Measurements from ENCODE around the gene DNTT. TPM values are rescaled to one million over a fixed set of nuclear protein-coding genes. Genes with fewer than 3 reads are reported as not detected.

Gene DNTT
- total and polyA plus RNA-seq, 2 experiments from 2014 or later, result not detected

DNA sequence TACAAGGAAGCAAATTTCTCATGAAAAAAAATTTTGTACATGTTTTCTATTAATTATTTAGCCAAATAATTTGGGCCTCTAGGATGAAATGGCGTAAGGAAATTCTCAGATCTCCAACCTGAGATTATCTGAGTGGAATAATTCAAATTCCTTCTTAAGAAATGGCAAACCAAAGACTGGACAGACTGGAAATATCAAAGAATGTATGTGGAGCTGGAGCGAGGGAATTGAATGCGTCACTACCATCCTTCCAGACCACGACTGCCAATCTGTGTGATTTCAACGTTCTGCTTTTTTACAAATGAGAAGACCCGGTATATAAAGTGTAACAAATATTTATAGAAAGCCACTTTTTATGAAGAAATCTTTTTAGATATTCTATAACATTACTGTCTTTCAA lies 20.5 kb upstream of the DNTT start:
- Histone ChIP-seq H3K27ac (no peak overlapping the region), H3K4me2 (ENCODE audit: unreplicated experiment) (no peak overlapping the region), H3K4me1 (ENCODE audit: insufficient read depth) (no peaks in the 10 kb centered on the region), H3K27me3 (replicated peaks; ENCODE audit: insufficient read depth) (no peaks in the 10 kb centered on the region; the same call in 1 of the 2 replicates), H2AFZ (no peak overlapping the region), H3F3A (ENCODE audit: insufficient read depth) (no peaks in the 10 kb centered on the region), H4K20me1 (ENCODE audit: insufficient read depth) (no peaks in the 10 kb centered on the region), H3K36me3 (ENCODE audit: low read depth) (no peaks in the 10 kb centered on the region), H3K79me2 (ENCODE audit: insufficient read depth) (no peaks in the 10 kb centered on the region), H3K4me3 (no peak overlapping the region), H3K9ac (no peak overlapping the region), H3K9me2 (ENCODE audit: insufficient read depth) (no peaks in the 10 kb centered on the region), H3K9me3 (ENCODE audit: low read depth) (no peaks in the 10 kb centered on the region)
- TF ChIP-seq EZH2phosphoT487 (IDR thresholded peaks at IDR 0.05; ENCODE audit: insufficient read depth, low read depth) (no peak), EZH2 (IDR thresholded peaks at IDR 0.05; ENCODE audit: insufficient read depth, poor library complexity, severe bottlenecking) (no peak)
- in situ Hi-C loops (cut with MboI), result loop anchor here (25.0 kb wide), 1 partner anchor 271 kb away; no protein-coding TSS in a partner anchor
- 50 to 52% methylated on average over 6 of the region's 6 CpGs for WGBS, 2 experiments (ENCODE audit: low coverage in 1 of 2, low lambda C conversion rate in 2 of 2, missing lambda C conversion rate in 2 of 2)
- DNase-seq, result no peak

DNA sequence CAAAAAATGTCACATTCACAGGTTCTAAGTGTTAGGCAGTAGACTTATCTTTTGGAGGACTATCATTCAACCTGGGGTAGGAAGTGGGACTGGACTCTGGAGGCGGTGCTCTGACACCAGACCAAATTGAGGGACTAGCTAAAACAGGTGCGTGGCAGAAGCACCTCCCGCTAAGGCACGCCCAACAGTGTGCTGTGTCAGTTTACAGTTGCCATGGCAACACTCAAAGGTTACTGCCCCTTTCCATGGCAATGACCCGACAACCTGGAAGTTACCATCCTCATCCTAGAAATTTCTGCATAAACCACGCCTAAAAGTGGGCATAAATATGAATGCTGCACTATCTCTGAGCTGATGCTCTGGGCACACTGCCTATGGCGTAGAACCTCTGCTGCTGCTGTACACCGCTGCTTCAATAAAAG lies 18.9 kb upstream of the DNTT start:
- no peak overlapping the region for H3K9ac ChIP-seq
- H3K79me2 ChIP-seq (ENCODE audit: insufficient read depth), result no peaks in the 10 kb centered on the region
- no peaks in the 10 kb centered on the region for H3F3A ChIP-seq (ENCODE audit: insufficient read depth)
- H3K4me2 ChIP-seq (ENCODE audit: unreplicated experiment), result no peak overlapping the region
- in situ Hi-C loops (cut with MboI), result loop anchor here (25.0 kb wide), 1 partner anchor 273 kb away; no protein-coding TSS in a partner anchor
- no peak overlapping the region for H3K27ac ChIP-seq
- TF ChIP-seq EZH2 (IDR thresholded peaks at IDR 0.05; ENCODE audit: insufficient read depth, poor library complexity, severe bottlenecking) (no peak), EZH2phosphoT487 (IDR thresholded peaks at IDR 0.05; ENCODE audit: insufficient read depth, low read depth) (no peak)
- no peaks in the 10 kb centered on the region for H4K20me1 ChIP-seq (ENCODE audit: insufficient read depth)
- no peaks in the 10 kb centered on the region for H3K36me3 ChIP-seq (ENCODE audit: low read depth)
- no peaks in the 10 kb centered on the region for H3K4me1 ChIP-seq (ENCODE audit: insufficient read depth)
- H3K4me3 ChIP-seq, result no peak overlapping the region
- 55% methylated on average over 8 of the region's 8 CpGs for WGBS, 2 experiments (ENCODE audit: low coverage in 1 of 2, low lambda C conversion rate in 2 of 2, missing lambda C conversion rate in 2 of 2)
- DNase-seq, result no peak
- H2AFZ ChIP-seq, result no peak overlapping the region
- H3K9me2 ChIP-seq (ENCODE audit: insufficient read depth), result no peaks in the 10 kb centered on the region
- H3K9me3 ChIP-seq (ENCODE audit: low read depth), result no peaks in the 10 kb centered on the region
- H3K27me3 ChIP-seq (replicated peaks; ENCODE audit: insufficient read depth), result no peaks in the 10 kb centered on the region; the same call in 1 of the 2 replicates

DNA sequence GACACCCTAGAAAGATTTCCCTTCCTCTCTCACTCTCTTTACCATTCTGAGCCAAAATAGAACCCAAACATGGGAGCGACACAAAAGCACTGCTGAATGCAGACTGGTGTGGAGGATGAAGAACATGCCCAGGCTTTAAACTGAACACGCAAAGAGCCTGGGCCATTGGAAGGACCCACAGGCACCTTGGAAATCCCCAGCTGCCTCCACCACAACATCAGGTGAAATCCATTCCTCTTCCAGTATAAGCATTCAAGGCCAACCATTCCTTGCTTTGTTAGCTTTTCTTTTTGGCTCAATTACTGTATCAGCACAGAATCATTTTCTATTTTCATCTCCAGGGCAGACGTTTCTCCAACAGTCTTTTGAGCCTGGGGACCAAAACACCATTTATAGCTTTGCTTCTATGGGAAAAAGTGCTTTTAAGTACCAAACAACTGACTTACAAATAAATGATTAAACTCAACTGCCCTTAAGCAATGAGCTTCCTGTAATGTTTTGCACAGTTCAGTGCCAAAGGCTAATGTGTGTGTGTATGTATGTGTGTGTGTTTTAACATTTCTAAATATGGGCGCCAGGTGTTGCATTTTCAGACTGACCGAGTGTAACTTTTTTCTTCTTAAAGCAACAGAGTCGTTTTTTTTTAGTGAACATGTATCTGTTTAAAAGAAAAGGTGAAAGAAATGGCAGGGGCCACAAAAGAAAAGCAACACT lies 16.7 kb upstream of the DNTT start:
- Histone ChIP-seq H3K9ac (no peak overlapping the region), H3K27me3 (replicated peaks; ENCODE audit: insufficient read depth) (no peaks in the 10 kb centered on the region; the same call in 1 of the 2 replicates), H3K27ac (no peak overlapping the region), H3F3A (ENCODE audit: insufficient read depth) (no peaks in the 10 kb centered on the region), H4K20me1 (ENCODE audit: insufficient read depth) (no peaks in the 10 kb centered on the region), H3K4me1 (ENCODE audit: insufficient read depth) (no peaks in the 10 kb centered on the region), H3K9me2 (ENCODE audit: insufficient read depth) (no peaks in the 10 kb centered on the region), H3K4me3 (no peak overlapping the region), H3K9me3 (ENCODE audit: low read depth) (no peaks in the 10 kb centered on the region), H2AFZ (no peak overlapping the region), H3K79me2 (ENCODE audit: insufficient read depth) (no peaks in the 10 kb centered on the region), H3K36me3 (ENCODE audit: low read depth) (no peaks in the 10 kb centered on the region), H3K4me2 (ENCODE audit: unreplicated experiment) (no peak overlapping the region)
- 11 to 24% methylated on average over 6 of the region's 6 CpGs for WGBS, 2 experiments (ENCODE audit: low coverage in 1 of 2, low lambda C conversion rate in 2 of 2, missing lambda C conversion rate in 2 of 2)
- no peak for DNase-seq
- in situ Hi-C loops (cut with MboI), result loop anchor here (25.0 kb wide), 1 partner anchor 275 kb away; no protein-coding TSS in a partner anchor
- no peak for TF ChIP-seq EZH2phosphoT487 (IDR thresholded peaks at IDR 0.05; ENCODE audit: insufficient read depth, low read depth)
- no peak for TF ChIP-seq EZH2 (IDR thresholded peaks at IDR 0.05; ENCODE audit: insufficient read depth, poor library complexity, severe bottlenecking)

DNA sequence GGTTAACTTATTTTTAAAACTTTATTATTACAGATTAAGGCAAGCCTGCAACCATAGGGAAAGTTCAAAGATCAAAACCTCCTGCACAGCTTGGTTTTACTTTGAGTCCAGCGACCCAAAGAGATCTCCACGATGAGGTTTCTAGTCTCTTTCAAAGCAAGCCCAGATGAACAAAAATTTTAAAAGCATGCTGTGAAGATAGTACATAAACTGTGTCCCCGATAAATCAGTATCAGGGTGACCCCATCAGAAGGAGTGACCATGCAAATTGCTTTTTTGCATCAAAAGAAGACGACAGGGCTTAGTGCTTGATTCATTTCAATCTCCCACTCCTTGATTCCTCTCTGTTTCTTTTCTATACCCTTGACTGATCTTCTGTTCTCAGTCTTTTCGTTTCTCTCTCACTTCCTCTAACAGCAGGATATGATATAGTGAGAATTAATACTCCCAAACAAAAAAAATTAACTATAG lies 16.0 kb upstream of the DNTT start:
- H3K27ac ChIP-seq, result no peak overlapping the region
- H4K20me1 ChIP-seq (ENCODE audit: insufficient read depth), result no peaks in the 10 kb centered on the region
- no peak for TF ChIP-seq EZH2 (IDR thresholded peaks at IDR 0.05; ENCODE audit: insufficient read depth, poor library complexity, severe bottlenecking)
- TF ChIP-seq EZH2phosphoT487 (IDR thresholded peaks at IDR 0.05; ENCODE audit: insufficient read depth, low read depth), result no peak
- no peak for DNase-seq
- no peak overlapping the region for H3K4me3 ChIP-seq
- in situ Hi-C loops (cut with MboI), result loop anchor here (25.0 kb wide), 1 partner anchor 276 kb away; no protein-coding TSS in a partner anchor
- no peak overlapping the region for H2AFZ ChIP-seq
- 22 to 30% methylated on average over 5 of the region's 5 CpGs for WGBS, 2 experiments (ENCODE audit: low coverage in 1 of 2, low lambda C conversion rate in 2 of 2, missing lambda C conversion rate in 2 of 2)
- H3K9ac ChIP-seq, result no peak overlapping the region
- no peaks in the 10 kb centered on the region for H3K79me2 ChIP-seq (ENCODE audit: insufficient read depth)
- H3F3A ChIP-seq (ENCODE audit: insufficient read depth), result no peaks in the 10 kb centered on the region
- no peaks in the 10 kb centered on the region for H3K4me1 ChIP-seq (ENCODE audit: insufficient read depth)
- H3K9me3 ChIP-seq (ENCODE audit: low read depth), result no peaks in the 10 kb centered on the region
- H3K9me2 ChIP-seq (ENCODE audit: insufficient read depth), result no peaks in the 10 kb centered on the region
- H3K36me3 ChIP-seq (ENCODE audit: low read depth), result no peaks in the 10 kb centered on the region
- no peaks in the 10 kb centered on the region; the same call in 1 of the 2 replicates for H3K27me3 ChIP-seq (replicated peaks; ENCODE audit: insufficient read depth)
- no peak overlapping the region for H3K4me2 ChIP-seq (ENCODE audit: unreplicated experiment)

All from GM23248 (cell line).